ENCODE data around the gene DDX49.

DNA sequence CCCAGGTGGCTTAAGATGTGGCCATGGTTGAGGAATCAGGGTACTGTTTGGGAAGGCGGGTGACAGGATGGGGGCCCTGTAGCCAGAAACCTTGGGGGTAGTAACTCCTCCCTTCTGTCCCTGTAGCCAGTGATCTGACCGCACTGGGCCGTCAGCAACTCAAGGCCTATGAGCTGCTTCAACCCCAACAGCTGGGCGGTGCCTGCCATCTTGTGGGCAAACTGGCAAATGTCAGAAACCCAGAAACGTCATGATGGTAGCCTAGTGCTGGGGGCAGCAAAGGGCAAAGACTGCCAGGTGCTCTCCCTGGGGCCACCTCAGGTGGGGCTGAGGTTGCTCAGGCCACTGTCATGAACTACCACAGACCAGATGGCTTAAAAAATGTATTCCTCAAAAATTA, 3.9 kb upstream of the DDX49 start:
- TF ChIP-seq EZH2 (IDR thresholded peaks at IDR 0.05; ENCODE audit: borderline replicate concordance, low read depth, low read length, poor library complexity, severe bottlenecking): no peak
- TF ChIP-seq, protein P1, sequence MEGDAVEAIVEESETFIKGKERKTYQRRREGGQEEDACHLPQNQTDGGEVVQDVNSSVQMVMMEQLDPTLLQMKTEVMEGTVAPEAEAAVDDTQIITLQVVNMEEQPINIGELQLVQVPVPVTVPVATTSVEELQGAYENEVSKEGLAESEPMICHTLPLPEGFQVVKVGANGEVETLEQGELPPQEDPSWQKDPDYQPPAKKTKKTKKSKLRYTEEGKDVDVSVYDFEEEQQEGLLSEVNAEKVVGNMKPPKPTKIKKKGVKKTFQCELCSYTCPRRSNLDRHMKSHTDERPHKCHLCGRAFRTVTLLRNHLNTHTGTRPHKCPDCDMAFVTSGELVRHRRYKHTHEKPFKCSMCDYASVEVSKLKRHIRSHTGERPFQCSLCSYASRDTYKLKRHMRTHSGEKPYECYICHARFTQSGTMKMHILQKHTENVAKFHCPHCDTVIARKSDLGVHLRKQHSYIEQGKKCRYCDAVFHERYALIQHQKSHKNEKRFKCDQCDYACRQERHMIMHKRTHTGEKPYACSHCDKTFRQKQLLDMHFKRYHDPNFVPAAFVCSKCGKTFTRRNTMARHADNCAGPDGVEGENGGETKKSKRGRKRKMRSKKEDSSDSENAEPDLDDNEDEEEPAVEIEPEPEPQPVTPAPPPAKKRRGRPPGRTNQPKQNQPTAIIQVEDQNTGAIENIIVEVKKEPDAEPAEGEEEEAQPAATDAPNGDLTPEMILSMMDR (conservative IDR thresholded peaks at IDR 0.05; ENCODE audit: low read depth, low read length): peak; percentile 58
